Measurements from ENCODE around the gene MBNL2.

Gene MBNL2

DNA sequence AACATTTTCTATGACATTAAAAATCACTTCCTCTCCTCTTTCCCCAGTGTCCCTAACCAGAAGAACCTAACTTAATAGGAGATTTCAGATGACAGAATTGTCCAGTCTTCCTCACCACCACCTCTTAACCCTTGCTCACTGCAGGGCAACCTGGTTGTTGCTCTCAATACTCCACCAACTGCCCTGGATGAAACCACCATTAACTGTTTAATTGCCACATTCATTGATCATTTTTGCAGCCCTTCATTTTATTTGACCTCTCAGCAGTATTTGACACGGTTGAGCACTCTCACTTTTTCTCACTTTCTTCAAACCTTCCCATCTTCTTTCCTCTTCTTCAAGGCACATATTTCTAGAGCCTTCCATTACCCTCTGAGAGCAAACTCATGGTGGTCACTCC lies 84.0 kb downstream of the MBNL2 start:
- DNase-seq = no peak

DNA sequence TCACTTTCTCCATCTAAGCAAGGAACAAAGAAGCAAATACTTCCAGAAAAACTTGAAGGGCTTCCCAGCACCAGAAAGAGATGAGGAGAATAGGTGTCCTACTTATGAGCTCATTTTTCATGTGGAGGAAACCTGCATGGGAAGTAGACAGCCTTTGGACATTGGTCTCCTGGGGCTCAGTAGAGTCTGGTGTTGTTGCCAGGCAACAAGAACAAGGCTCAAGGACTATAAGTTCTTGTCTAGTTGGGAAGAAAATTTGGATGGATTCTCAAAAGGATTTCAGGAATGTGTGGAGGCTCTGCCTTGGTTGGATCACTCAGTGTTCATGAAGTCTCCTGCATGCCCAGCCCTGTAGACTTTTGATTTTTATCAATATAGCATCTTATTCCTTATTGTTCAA lies 84.5 kb downstream of the MBNL2 start:
- DNase-seq = no peak

DNA sequence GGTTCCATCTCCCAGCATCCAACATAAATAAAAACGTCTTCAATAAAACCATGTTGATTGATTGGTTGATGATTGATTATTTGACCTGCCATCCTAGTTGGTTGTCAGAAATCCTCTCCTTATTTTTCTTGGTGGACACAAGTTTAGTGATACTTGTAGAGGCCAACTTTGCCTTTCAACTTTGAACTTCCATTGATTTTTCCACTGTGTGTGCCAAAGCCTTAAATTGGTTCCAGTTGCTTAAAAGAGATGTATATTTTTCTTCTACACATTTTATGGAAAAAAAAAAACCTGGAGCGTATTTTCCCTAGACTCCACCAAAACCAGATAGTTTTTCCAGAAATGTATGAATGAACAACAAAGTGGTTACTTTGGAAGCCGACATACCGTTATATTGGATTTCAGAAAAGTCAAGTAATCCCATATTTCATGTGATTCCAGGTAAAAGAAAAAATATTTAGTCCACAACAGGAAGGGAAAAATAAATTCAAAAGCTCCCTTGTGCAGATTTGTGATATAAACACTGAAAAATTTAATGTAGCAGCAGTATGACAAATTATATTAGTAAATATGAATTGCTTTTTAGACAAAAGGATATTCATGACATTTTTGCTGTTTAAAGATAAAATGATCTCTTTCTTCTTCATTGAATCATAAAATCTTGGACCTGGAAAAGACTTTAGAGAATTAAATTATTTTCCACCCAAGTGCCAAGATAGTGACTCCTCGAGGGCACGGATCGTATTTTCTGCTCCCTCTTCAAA lies 85.2 kb downstream of the MBNL2 start:
- no peak for DNase-seq

GRCh38 chr13:97307882-97308624 lies 85.9 kb downstream of the MBNL2 start:
- no peak for DNase-seq

- no peak for DNase-seq
These were observed 86.7 kb downstream of the MBNL2 start for GRCh38 chr13:97308735-97309429.

GRCh38 chr13:97310809-97311436 lies 88.8 kb downstream of the MBNL2 start:
- no peak for DNase-seq

DNA sequence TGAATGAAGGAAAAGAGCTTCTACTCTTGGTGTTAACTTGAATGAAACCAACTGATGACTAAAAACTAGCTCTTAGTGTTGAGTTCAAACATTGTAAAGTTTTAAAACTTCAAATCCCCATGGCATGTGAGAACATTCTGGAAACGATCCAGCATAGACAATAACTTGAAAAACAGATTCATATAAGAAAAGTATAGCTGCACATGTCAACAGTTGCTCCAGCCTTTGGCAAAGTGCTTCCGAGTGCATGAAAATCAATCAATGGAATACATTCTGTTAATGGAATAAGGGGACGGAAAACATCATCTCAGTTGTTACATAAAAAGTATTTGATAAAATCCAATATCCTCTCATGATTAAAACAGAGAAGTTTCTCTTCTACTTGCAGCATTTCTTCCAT lies 89.8 kb downstream of the MBNL2 start:
- DNase-seq = no peak

DNA sequence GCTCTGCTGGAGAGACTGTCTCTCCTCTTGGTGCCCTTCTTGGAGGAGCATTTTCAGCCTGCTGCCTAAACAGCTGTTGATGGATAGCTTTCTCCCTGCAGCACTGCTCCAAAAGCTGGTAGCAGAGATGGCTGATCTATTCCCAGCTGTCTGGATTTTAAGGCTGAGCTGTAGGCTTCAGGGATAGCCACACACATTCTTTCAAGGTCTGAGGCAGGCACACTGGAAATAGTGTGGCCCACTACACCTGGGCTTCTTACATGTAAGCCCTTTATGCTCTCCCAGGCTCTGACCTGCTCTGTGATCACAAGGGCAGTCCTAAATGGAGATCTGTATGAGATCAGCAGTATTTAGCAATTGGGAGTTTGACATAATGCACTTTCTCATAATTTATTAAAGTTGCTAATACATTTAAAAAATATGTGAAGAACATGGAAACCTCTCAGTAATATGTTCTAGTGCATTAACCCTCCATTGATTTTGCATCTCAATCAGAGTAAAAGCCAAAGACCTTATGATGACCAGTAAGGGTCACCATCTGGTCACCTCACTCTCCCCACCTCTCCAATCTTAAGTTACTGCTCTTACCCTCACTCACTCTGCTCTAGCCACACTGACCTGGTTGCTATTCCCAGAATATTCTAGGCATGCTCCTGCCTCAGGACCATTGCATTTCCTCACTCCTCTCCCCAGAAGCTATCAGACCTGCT lies 91.6 kb downstream of the MBNL2 start:
- DNase-seq = no peak

GRCh38 chr13:97316390-97316789 lies 94.3 kb downstream of the MBNL2 start:
- DNase-seq = no peak

- DNase-seq = no peak
These were observed 95.8 kb downstream of the MBNL2 start for GRCh38 chr13:97317933-97318332.

GRCh38 chr13:97318532-97318931 lies 96.4 kb downstream of the MBNL2 start:
- no peak for DNase-seq

DNA sequence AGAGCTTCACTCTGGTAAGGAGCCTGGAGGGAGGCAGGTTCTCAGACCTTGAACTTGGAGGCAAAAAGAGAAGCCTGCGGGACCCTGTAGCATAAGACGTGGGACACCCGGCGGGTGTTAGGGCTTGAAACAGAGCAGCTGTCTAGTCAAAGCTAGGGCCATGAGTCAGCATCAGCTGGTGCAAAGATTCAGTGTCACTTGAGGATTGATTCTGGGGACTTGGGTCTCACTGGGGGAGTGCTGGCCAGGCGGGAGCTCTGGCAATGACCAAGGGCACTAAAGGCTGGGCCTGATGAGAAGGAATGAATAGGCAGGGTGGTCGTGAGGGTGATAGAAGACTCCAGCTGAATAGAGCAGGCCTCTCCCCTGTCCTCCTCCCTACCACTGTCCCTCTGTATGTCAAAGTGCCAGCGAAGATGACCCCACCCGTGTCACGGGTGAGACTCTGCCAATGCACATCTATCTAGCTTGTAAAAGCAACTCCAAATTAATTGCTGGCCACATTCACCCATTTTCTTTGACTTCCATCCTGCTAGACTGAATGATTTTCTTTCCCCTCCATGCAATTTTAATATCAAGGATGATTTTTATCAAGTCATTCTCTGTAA lies 97.1 kb downstream of the MBNL2 start:
- no peak for DNase-seq

DNA sequence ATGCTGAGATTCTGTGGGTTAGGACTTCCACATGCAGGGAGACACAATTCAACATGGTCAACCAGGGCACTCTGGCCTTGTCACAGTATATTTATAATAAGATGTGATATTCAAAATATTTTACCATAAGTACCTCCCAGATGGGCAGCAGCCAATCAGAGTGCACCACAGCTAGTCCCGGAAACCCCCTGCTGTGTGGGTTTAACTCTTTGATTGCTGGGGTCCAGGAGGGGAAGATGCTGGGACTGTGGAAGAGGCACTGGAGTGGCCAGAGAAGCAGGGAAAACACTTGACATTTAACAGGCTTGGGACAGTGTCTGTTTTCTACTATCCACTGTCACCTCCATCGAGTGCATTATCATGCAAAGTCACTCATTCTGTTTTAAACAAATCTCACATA lies 99.0 kb downstream of the MBNL2 start:
- no peak for DNase-seq

GRCh38 chr13:97321616-97322321 lies 99.6 kb downstream of the MBNL2 start:
- no peak for DNase-seq

DNA sequence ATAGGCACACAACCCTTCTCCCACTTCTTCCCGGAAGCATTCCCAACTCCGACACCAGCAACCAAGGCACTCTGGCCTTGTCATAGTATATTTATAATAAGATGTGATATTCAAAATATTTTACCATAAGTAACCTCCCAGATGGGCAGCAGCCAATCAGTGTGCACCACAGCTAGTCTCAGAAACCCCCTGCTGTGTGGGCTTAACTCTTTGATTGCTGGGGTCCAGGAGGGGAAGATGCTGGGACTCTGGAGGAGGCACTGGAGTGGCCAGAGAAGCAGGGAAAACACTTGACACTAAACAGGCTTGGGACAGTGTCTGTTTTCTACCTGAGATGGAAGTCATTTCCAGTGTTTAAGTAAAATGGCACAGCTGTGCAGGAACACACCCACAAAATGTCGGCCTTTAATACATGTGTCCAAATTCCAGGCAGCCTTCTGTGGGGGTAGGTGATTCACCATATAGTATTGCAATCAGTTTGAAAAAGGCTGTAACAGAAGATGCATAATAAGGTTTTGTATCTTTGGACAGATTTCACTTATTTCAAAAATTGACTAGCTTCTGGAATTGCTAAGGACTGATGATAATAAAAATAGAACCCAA lies 100.7 kb downstream of the MBNL2 start:
- no peak for DNase-seq

- no peak for DNase-seq
These were observed 102.0 kb downstream of the MBNL2 start for GRCh38 chr13:97324115-97324514.

DNA sequence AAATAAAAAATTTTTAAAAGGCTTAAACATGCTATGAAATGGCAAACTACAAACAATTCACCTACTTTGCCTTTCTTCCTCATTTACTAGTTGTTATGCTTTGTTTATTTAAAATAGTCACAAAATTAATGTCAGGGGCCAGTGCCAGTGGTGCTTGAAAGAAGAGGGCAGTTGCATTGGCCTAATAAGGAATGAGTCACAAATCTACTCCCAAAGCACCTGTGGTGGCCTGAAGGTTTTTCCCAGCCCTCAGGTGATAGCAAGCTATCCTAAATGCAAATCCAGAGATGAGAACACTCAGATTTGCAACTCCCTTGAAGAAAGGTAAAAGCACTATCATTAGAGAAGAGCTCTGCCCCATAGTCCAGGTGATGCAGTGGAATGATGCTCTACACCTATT lies 103.6 kb downstream of the MBNL2 start:
- no peak for DNase-seq

DNA sequence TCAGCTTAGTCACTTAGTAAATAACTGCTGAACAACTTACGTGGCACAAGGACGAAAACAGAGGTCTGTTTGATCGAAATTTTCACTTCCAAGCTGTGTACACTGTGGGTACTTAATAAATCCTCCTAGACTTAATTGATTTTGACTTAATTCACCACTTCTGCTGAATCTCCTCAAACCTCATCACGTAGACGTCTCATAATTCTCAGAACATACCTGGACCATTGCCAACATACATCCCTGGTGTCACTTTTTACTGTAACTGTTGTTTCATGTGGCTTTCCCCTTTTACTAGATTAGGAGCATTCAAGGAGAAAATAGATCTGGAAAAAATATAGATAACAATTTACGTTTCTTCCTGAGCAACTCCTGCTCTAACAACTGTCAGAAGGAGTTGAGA lies 105.0 kb downstream of the MBNL2 start:
- no peak for DNase-seq

GRCh38 chr13:97327506-97328221 lies 105.5 kb downstream of the MBNL2 start:
- DNase-seq = no peak

DNA sequence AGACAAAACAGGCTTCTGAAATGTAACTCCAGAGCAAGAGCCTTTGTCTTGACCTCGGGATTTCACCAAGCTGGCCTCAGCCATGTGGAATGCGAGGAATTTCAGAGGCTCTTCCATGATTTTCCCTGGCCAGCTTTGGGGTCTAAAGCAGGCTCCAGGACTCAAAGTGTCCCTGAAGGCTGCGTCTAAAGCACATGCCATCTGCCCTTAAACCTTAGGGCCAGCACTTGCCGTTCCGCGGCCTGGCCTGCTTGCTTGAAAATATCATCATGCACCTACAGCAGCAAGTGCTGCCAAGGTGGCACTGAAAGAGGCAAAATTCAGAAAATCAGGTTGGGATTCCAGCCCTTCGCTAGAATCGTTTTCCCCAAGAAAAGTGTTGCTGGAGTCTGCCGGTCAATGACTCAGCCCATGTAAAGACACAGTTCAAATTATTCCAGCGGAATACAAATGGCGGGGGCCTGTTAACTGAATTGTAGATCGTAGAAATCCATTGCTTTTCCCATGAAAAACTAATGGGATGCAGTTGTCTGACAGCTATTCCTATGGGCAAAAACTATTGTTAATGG lies 106.2 kb downstream of the MBNL2 start:
- no peak for DNase-seq

Data from 8988T (cell line).